Activated CD8-positive, alpha-beta memory T cell treated with anti-CD3 and anti-CD28 coated beads for 4 hours (primary cell): Measurements from ENCODE around the gene PDZD8.
"Not testable (repeated sequence)": the region's sequence is repeated elsewhere in the genome, so short reads cannot be mapped to it uniquely, and the experiment has no call there.

Experiments used
- DNase-seq, 2 donors: peaks; one replicate each; pipeline ENCODE4 v3.0.0-alpha.2; 2020; ENCODE audit warnings: low read depth in 2 of 2

Gene PDZD8

DNA sequence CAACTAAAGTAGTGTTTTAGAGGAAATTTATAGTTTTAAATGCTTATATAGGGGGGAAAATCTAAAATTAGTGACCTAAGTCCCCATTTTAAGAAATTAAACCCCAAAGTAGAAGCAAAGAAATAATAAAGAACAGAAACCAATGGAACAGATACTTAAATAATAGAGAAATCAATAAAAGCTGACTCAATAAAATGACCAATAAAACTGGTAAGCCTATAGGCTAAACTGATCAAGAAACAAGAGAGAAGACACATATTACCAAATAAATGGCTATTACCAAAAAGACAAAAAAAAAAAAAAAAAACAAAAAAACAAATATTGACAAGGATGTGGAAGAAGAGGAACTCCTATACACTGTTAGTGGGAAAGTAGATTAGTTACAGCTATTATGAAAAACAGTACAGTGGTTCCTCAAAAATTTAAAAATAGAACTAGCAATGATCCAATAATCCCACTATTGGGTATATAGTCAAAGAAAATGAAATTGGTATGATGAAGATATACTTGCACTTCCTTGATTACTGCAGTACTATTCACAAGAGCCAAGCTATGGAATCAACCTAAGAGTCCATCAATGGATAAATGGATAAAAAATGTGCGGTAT lies 81.1 kb downstream of the PDZD8 start:
- DNase-seq, result no peak

DNA sequence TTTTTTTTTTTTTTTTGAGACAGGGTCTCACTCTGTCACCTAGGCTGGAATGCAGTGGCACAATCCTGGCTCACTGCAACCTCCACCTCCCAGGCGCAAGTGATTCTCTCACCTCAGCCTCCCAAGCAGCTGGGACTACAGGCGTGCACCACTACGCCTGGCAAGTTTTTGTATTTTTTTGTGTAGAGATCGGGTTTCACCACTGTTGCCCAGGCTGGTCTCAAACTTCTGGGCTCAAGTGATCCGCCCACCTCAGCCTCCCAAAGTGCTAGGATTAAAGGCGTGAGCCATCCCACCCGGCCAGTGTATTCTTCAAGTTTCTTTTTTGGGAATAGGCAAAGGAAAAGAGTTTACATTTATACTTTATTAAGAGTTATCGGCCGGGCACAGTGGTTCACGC lies 84.4 kb downstream of the PDZD8 start:
- not testable (repeated sequence) for DNase-seq

- no peak for DNase-seq
These were observed 90.3 kb downstream of the PDZD8 start for GRCh38 chr10:117284716-117285494.

DNA sequence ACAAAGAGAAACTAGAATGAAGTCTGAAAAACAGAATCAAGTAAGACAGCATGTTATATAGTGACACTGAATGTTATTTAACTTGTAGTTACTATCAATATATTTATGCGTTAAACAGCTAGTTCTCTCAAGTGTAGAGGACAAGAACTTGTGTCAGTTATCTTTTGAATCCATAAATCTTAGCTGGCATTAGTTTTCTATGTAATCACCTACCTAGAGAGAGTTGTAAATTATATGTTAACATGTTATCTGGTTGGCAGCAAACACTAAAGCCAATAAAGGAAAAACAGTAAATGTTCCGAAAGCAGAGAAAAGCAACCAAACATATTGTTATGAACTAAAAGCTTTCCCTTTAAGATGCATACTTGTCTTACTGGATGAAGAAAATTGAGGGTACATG lies 97.6 kb downstream of the PDZD8 start:
- no peak for DNase-seq

- DNase-seq, result no peak
These were observed 100.1 kb downstream of the PDZD8 start for GRCh38 chr10:117275121-117275520.

DNA sequence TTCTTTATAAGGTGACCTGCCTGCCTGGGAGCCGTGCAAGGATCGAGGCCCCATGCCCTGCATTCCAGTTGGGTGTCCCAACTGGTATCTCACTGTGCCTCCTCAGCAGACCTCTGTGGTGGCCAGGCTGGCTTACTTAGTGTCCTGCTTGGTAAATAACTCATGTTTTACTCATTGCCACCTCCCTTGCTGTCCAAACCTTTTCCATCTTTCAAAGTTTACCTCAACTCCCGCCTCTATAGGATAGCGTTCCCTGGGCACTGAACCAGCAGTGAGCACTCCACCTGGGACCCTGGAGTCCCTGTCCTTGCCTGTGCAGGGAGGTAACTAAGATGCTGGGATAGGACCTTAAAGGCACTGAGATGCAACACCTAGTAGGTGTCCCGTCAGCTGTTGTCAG lies 100.7 kb downstream of the PDZD8 start:
- DNase-seq, result no peak

- no peak for DNase-seq
These were observed 101.3 kb downstream of the PDZD8 start for GRCh38 chr10:117273980-117274379.

DNA sequence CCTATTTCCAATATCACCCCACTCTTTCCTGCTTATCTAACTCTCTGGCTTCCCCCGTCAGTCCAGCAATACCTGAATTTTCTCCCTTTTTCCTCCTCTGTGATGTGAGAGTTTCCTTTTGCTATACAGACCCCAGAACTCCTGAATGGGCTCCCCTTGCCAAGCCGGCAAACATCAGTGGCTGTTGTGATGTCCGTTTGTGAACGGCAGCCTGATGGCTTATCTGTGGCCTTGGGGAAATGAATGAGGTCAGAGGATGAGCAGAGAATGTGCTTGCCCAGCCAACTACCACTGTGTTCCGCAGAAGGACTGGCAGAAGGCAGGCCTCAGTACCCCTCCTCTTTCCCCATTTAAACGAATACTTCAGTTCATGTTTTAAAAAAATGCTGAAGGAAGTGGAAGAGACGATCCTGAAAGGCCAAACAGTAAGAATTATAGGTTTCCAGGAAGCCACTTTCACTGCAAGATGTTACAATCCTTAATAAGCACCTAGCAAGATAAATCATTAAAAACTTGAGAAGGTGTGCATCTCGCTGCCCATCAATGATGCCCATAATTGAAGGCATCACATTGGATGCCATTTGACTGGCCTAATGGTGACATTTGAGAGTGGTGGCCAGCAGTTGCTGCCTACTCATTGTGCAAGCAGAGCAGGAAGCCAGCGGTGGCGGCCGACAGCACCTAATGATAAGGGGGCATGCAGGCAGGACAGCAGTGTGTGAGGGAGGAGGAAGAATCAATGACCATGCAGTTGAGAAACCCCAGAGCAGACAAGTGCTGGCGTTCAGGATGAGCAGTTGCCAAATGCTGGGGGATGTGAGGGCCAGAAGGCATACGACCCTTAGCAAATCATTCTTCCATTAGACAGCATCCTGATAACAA lies 102.8 kb downstream of the PDZD8 start:
- DNase-seq, result no peak

DNA sequence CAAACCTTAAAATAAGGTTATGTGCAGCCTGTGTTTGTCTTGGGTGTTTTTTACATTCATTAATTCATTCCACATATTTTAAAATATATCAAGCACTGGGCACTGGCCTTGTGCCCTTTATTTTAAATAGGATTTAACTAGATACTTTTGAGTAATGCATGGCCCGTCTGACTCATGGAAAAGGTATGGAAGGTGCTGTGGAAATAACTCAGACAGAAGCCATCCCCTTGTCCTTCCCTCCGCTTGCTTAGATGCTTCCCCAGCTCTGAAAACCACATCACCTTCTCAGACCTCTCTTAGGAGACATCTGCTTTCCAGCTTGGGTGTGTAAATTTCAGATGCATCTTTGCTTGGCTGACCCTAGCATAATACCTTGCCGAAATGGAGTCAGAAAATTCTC lies 103.8 kb downstream of the PDZD8 start:
- no peak for DNase-seq

- no peak for DNase-seq
These were observed 106.3 kb downstream of the PDZD8 start for GRCh38 chr10:117268907-117269306.

GRCh38 chr10:117268258-117268657 lies 107.0 kb downstream of the PDZD8 start:
- no peak for DNase-seq

DNA sequence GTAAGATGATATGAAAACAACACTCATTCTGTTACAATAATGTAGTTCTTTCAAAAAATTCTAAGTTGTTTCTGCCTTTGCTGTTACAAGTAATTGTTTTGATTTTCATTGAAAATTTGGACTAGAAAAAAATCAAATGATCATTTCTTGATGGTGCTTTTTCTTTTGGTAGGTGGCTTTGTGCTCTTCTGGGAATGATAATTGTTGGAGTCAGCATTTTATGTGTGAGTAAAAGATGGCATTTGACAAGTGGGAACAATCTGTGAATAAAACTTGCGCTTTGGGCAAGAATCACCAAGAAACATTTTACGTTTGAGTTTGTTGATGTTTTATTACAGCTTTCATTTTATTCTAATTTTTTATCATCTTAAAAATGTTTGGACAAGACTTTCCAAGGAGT lies 108.4 kb downstream of the PDZD8 start:
- no peak for DNase-seq

DNA sequence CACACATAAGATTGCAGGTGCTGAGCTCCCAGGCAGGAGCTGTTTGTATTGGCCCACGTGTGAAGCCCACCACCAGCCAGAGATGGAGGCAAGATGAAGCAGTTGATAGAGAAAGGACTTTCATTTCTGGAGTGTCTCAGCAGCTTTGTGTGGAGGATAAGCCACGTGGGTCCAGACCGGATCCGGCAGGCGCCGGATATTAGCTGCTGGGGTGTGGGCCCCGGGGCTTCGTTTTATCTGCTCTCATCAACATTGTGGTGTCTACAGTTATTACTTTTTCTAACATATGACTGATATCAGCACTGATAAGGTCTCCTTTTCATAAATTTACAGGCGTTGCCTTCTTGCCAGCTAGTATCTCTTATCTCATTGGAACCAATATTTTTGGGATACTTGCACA lies 108.8 kb downstream of the PDZD8 start:
- no peak for DNase-seq

DNA sequence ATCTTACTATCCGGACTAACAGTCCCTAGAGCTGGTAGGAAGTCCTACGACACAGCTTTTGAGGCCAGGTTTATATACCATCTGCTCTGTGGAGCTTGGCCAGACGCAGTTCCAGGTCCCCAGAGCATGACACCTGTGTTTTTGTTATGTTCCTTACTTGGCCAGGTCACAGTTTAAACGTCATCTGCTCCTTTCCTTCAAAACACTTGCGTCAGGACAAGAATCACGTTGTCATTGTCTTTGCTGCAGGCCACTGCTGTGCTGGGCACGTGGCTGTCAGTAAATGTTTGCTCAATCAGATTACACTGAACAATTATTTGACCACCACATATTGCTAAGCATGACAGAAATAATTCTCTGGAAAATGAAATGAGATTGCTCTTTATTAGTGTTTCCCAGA lies 110.5 kb downstream of the PDZD8 start:
- no peak for DNase-seq

DNA sequence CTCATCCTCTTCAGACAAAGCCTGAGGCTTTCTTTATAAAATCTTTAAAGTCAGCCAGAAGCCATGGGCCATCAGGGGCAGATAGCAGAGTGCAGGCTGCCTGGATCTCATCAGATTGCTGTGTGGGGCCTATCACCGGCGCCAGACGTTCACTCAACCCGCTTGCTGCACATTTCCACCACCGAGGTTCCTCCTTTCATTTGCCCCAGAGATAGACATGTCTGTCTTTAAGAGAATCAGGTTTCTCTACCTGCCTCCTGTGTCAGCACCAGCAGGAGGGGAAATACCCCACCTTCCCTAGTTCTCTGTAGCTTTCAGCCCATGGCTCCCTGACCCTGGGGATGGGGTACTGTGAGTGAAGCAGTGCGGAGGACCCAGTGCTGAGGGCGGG lies 112.3 kb downstream of the PDZD8 start:
- no peak for DNase-seq

- no peak for DNase-seq
These were observed 112.8 kb downstream of the PDZD8 start for GRCh38 chr10:117262291-117262902.

- no peak for DNase-seq
These were observed 113.7 kb downstream of the PDZD8 start for GRCh38 chr10:117261501-117261900.

DNA sequence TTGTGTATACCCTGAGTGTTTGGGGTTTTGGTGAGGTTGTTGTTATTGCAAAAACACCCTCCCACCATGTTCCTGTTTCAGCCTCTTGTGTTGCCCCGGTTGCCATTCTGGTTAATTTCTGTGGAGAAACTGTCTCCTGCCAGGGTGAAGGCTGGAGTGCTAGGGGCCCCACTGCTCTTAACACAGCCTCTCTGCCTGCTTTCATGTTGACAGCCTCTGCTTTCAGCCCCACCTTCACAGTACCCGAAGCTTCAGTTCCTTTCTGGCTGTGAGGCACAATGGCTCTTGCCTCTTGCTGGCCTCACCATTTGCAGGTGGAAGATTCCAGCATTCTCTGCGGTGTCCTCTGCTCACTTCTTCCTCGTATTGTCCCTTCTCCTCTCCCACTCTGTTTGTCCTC lies 115.2 kb downstream of the PDZD8 start:
- no peak for DNase-seq

DNA sequence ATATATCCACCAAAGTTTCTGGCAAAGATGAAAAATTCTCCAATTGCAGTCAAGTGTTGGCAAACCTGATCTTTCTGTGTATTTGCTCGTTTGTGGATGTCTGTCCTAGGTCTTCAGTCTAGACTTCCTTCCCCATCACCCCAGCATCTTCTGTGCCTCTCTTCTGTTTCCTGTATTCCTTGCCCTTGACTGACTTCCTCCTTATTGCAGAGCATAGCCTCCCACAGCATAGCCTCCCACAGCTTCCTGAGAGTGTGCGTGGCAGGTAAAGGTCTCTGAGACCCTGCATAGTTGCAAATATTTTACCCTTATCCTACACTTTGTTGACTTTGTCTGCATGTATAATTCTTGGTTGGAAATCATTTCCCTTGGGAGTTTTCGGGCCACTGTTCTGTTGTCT lies 116.0 kb downstream of the PDZD8 start:
- DNase-seq, result no peak

DNA sequence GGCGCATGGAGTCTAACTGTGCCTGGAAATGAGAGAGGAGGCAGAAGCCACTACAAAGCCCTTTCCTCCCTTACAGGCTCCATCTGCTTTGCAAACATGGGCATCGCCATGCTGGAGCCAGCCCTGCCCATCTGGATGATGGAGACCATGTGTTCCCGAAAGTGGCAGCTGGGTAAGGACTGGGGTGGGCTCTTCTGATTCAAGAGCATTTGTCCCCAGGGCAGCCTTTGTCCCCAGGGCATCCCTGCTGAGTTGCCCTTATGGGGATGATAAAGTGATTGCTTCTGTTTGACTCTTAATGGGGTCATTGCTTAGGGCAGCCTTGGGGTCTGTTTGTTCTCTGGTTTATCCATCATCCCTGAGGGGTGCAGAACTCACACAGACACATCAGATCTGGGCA lies 117.5 kb downstream of the PDZD8 start:
- no peak for DNase-seq

DNA sequence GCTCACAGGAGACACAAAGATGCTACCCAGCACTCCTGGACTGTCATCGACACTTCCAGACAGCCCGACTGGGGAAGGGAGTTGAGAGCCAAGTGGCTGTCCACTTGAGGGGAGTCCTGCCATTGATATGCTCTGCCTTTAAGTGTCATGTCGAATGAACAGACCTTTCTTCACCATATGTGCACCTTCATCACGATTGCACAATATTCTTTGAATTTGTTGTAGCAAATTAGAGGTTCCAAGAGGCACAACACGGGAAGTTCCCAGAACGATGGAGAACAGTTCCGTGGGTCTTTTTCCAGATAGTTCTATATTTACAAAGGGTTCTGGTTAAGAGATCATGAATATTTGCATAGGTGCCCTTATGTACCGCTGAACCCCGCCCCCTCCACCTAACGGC lies 118.3 kb downstream of the PDZD8 start:
- DNase-seq, result no peak

DNA sequence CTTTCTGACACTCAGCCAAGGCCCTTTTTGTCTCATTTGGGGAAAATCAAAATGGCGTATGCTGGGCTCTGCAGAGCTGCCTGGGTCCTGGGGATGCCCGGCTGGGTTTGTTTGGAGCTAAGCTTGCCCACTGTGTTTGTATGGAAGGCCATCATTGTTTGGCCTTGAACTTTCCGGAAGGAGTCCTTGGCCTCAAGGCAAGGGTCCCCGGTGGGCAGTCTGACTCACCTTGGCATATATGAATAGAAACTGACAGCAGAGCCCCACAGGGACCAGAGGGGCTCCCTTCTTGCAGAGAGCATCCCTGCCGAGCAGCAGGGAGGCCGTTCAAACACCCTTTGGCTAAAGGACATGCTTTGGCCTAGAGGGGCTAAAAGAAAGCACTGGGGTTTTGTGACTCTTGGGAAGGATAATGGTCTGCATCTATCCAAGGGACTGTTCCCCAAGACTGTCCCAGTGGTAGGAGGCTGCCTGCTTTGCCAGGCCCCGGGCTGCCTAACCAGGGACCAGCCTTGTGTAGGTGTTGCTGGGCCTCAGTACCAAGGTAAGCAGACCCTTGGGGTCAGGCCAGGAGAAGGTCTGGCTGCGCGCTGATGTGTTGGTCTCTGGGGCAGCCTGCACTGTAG lies 119.3 kb downstream of the PDZD8 start:
- DNase-seq, result no peak
